ENCODE measurements around the gene ATF6. TPM values are rescaled to one million over a fixed set of nuclear protein-coding genes. Genes with fewer than 3 reads are reported as not detected.
A peak's percentile ranks its signal among the peaks of the same experiment; 100 is the strongest.

ATF6 gene
- total and polyA plus RNA-seq, 5 experiments from 2014 or later = 15.8 to 24.3 (median 17.6) TPM

DNA sequence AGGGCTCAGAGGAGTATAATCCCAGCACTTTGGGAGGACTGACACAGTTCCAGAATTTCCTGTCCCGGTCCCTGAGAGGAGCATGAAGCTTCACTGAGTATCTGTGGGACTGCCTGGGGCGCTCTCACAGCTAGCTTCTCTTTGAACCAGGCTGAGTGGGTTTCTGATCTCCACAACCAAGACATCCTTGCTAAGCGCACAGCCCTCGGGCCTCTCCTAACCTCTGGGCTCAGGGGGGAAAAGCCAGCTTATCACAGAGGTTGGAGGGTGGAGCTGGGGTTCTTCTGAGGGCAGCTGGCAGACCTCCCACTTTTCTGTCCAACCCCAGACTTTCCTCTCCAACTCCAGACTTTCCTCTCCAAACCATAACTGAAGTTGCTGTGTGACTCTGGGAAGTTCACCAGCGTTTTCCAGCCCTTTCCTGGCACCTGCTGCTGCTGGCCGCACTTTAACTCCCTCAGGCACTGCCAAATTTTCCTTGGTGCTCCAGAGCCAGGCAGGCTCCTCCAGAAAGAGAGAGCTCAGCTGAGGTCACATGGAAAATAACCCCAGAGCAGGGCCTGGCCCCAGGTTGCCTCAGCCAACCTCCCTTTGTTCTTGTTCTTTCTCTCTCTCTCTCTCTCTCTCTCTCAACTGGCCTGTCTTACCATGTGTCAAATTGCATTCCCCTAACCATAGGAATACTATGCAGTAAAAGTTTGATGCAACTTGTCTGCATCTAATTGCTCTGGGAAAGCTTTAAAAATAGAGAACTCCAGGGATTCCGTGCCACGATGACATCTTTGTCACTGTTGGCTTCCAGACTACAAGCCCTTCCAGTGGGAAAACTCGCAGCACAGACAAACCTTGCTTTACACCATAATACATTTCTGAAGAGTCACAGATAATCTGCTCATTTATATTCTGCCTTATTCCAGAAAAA is 208.1 kb downstream of the ATF6 start:
- DNase-seq = no peak

DNA sequence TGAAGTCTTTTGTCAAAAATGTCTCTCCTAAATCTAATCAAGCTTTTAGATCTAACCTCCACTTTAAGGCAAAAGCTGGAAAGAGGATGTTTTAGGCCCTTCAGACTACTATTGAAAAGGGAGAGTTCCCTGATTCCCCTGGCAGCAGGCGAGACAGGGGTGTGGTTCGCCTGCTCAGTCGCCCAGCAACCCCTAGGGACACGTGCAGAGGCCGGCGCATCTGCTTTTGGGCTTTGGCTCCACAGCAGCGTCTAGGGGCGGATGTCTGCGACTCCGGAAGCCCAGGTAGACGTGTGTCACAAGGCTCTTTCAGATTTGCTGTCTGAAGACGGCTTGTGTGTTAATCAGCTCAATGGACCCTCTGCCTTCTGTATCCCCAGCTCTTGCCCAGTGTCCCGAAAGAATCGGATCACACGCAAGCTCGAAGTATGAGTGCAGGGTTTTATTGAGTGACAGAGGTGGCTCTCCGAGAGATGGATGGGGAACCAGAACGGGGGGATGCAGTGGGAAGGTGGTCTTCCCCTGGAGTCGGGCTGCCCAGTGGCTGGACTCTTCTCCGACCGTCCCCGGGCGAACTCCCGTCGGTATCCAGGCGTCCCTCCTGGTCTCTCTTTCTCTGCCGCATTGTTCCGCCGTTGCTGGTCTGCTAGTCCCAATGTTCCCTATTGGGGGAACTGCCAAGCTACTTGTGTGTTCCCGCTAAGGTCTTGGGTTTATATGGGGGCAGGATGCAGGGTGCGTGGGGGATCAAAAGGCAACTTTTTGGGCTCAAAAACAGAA is 212.1 kb downstream of the ATF6 start:
- Mint-ChIP-seq H3K4me3 (no peak overlapping the region), H3K4me1 (peaks cover 0 to 3% (median under 1%) of the 10 kb centered on the region in 4 donors), H3K27ac (peak overlapping the region in 2 of 10 donors; percentile 48 to 62), H3K9me3 (no peaks in the 10 kb centered on the region), H3K36me3 (peaks cover 0 to 2% (median 0%) of the 10 kb centered on the region in 3 donors), H3K27me3 (no peaks in the 10 kb centered on the region)
- POLR2A ChIA-PET = no interaction called here
- no peak for DNase-seq
- no peak for ATAC-seq

More for the DNA sequence above, 208.1 kb downstream of the ATF6 start:
- Mint-ChIP-seq H3K4me3 (no peak overlapping the region), H3K27ac (peak overlapping the region in 2 of 10 donors; percentile 44 to 81), H3K9me3 (no peaks in the 10 kb centered on the region), H3K36me3 (peaks cover 0 to 2% (median 0%) of the 10 kb centered on the region in 3 donors), H3K27me3 (no peaks in the 10 kb centered on the region), H3K4me1 (peaks cover 3 to 20% (median 16%) of the 10 kb centered on the region in 4 donors)
- POLR2A ChIA-PET = no interaction called here
- ATAC-seq = no peak

DNA sequence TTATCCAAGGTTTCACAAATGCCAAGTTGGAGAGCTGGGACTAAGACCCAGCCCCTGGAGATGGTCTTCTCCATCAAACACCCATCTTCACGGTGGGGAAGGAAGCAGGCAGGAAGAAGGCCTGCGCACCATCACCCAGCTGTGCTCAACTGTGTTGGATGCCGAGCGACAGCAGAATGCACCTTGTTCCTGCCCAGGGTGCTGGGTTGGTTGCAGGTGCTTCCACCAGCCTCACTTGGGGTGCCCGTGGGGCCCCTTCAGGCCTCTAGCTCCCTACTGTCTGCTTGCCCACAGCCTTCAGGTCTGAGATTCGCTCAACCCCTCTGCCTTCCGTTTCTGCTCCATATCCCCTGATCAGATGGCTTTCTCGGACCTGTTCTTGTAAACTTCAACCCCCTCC is 215.0 kb downstream of the ATF6 start:
- no peaks in the 10 kb centered on the region for H3K36me3 Mint-ChIP-seq
- H3K27ac Mint-ChIP-seq = peak overlapping the region in 2 of 10 donors; percentile 56 to 66
- H3K9me3 Mint-ChIP-seq = no peaks in the 10 kb centered on the region
- ATAC-seq (no peak), DNase-seq (no peak)
- no peak overlapping the region for H3K4me3 Mint-ChIP-seq
- H3K4me1 Mint-ChIP-seq = peaks cover 0 to 7% (median under 1%) of the 10 kb centered on the region in 4 donors
- H3K27me3 Mint-ChIP-seq = peaks cover 0 to 2% (median 0%) of the 10 kb centered on the region in 5 donors
- POLR2A ChIA-PET = no interaction called here

DNA sequence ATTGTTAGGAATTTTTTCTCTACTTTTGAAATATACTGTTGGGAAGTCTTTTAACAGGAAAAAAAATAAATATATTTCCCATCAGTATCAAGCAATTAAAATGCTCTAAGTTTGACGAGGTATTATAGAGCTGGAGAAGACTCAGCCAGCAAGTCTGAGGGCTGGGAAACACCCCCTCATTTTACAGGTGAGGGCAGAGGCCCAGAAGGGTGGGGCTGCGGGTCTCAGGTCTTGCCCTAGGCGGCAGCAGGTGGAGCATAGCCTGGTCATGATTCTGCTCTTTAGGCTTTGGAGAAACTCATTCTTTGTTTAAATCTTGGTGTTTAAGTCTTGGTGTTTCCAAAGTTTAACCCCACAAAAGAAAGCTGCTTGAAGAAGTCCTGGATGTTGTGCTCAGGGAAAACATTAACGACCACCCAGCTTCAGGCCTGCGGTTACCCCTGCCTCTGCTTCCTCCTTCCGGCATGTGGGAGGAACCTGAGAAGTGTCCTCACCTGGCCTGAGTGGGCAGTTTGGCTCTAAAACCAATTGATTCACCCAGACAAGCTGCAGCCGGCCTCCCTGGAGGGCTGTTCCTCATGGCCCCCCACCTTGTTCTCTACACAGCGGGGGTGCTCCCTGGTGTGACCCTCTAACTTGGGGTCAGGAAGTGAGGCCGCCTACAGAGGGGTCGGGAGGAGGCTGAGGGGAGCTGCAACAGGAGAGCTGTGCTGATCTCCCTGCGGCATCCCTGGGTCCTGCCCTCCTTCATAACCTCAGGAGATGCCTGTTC is 215.8 kb downstream of the ATF6 start:
- POLR2A ChIA-PET = no interaction called here
- no peak for DNase-seq
- Mint-ChIP-seq H3K4me3 (no peak overlapping the region), H3K36me3 (peaks cover 0 to under 1% (median 0%) of the 10 kb centered on the region in 3 donors), H3K4me1 (peaks cover 0 to 7% (median under 1%) of the 10 kb centered on the region in 4 donors), H3K27me3 (peaks cover 0 to 2% (median 0%) of the 10 kb centered on the region in 5 donors), H3K9me3 (peaks cover 0 to 2% (median 0%) of the 10 kb centered on the region in 9 donors), H3K27ac (peak overlapping the region in 1 of 10 donors; percentile 66)
- ATAC-seq = no peak

DNA sequence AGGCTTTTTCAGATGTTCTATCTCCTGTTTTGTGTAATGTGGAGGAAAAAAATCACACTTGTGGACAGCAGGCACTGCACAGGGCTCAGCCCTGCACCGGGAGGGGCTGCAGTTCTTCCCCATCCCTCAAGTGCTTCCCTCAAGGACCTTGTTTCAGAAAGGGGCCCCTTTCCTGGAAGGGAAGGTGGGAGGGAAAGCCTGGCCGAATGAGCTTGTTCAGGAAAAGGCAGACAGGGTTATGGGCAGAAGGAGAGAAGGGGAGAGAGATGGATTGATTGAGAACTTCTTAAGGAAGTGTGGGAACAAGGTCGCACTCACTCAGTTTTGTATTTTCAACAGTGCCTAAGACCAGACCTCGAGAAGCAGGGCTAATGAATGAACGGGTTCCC is 216.4 kb downstream of the ATF6 start:
- ATAC-seq (no peak), DNase-seq (no peak)
- Mint-ChIP-seq H3K27me3 (peaks cover 0 to 2% (median 0%) of the 10 kb centered on the region in 5 donors), H3K36me3 (peaks cover 0 to 6% (median 6%) of the 10 kb centered on the region in 3 donors), H3K4me1 (peaks cover 0 to 7% (median under 1%) of the 10 kb centered on the region in 4 donors), H3K27ac (no peak overlapping the region), H3K4me3 (no peak overlapping the region), H3K9me3 (peaks cover 3 to 8% (median 5%) of the 10 kb centered on the region in 9 donors)
- POLR2A ChIA-PET = no interaction called here

DNA sequence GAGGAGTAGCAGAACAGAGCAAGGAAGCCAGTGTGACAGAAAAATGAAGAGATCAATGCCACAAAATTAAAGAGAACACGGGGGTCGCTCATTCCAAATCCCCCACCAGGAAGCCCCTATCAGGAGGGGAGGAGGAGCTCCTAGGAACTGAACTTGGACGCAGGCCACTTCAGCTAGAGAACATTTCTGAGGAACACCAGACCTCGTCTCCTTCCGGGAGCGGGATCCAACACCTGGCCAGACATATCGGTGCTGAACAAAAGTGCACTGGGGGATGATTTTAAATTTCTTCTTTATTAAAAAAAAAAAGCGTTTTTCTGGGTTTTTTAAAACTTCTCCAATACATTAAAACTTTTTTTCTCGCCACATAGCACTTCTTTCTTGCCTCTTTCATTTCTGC is 216.8 kb downstream of the ATF6 start:
- DNase-seq = no peak
- H3K27me3 Mint-ChIP-seq = peaks cover 0 to 2% (median 0%) of the 10 kb centered on the region in 5 donors
- no peak for ATAC-seq
- H3K9me3 Mint-ChIP-seq = peaks cover 3 to 10% (median 6%) of the 10 kb centered on the region in 9 donors
- H3K36me3 Mint-ChIP-seq = peaks cover 0 to 8% (median 8%) of the 10 kb centered on the region in 3 donors
- peaks cover 0 to 6% (median under 1%) of the 10 kb centered on the region in 4 donors for H3K4me1 Mint-ChIP-seq
- H3K4me3 Mint-ChIP-seq = no peak overlapping the region
- POLR2A ChIA-PET = no interaction called here
- no peak overlapping the region for H3K27ac Mint-ChIP-seq

DNA sequence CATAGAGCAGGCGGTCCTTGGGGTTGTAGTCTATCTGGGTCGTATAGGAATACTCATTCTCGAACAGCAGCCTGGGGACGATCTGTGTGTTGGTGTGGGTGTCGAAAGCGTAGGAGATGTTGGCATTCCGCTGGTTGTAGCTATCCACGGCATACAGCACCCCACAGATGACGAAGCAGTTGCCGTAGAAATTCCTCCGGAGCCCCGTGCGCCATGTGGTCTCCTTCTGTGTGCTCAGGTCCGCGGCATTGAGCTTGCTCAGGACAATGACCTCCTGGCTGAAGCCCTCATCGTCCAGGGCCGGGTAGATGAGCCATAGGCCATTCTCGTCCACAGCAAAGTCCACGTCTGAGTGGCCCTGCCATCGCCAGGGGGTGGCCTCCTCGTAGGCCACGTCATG is 217.6 kb downstream of the ATF6 start:
- ATAC-seq (no peak), DNase-seq (no peak)
- Mint-ChIP-seq H3K36me3 (peaks cover 0 to 8% (median 8%) of the 10 kb centered on the region in 3 donors), H3K4me1 (peaks cover 0 to 6% (median 2%) of the 10 kb centered on the region in 4 donors), H3K27ac (no peak overlapping the region), H3K27me3 (peaks cover 0 to 2% (median 0%) of the 10 kb centered on the region in 5 donors), H3K9me3 (peaks cover 3 to 15% (median 8%) of the 10 kb centered on the region in 9 donors), H3K4me3 (no peak overlapping the region)
- POLR2A ChIA-PET = no interaction called here

DNA sequence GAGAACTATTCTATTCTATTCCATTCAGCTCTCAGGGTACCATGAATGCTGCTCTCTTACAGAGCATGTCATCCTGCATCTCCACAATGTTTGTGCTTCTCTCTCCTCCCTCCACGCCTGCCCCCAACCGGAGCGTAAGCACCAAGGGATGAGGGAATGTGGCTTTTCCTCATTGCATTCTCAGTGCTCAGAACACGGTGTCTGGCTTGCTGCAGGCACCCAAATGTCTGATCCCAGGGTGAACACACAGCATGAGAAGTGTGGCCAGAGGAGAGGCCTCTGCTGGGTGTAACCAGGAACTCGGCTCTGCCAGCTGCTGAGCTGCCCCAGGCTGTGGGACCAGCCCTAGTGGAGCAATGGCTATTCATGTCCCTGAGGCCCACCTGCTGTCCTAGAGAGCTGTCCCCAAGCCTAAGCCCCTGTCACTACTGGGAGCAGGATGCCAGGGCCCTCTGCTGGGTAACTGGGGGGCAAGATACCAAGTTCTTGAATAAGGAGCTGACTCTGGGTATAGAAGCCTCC is 219.2 kb downstream of the ATF6 start:
- peaks cover 0 to 3% (median 0%) of the 10 kb centered on the region in 5 donors for H3K27me3 Mint-ChIP-seq
- ATAC-seq (no peak), DNase-seq (no peak)
- H3K36me3 Mint-ChIP-seq = peaks cover 0 to 8% (median 8%) of the 10 kb centered on the region in 3 donors
- H3K27ac Mint-ChIP-seq = no peak overlapping the region
- H3K4me1 Mint-ChIP-seq = peaks cover 0 to 10% (median 5%) of the 10 kb centered on the region in 4 donors
- no peak overlapping the region for H3K4me3 Mint-ChIP-seq
- H3K9me3 Mint-ChIP-seq = peaks cover 3 to 18% (median 8%) of the 10 kb centered on the region in 9 donors
- POLR2A ChIA-PET = no interaction called here

DNA sequence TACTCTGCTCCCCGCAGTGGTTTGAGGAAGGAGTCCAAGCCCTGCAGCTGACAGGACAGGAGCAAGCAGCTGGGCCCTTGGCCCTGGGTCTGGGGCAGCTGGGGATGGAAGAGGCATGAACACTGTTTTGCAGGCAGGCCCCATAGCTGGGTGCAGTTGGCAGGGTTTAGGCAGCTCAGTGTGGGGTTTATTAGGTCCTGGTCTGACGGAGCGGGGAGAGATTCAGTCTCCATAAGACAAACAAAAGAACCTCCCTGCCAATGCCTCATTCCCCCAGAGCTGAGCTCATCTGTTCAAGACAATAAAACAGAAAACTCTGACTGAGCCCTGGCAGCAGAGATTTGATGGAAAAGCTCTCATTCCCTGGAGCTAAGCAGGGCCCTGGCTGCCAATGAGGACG is 220.2 kb downstream of the ATF6 start:
- POLR2A ChIA-PET = interaction anchor here (1.7 kb wide), 1 partner anchor 37 kb away, joined by 4 read pairs; the partner anchor contains the start of gene OLFML2B
- H3K36me3 Mint-ChIP-seq = peaks cover 0 to 8% (median 8%) of the 10 kb centered on the region in 3 donors
- peaks cover 3 to 18% (median 9%) of the 10 kb centered on the region in 9 donors for H3K9me3 Mint-ChIP-seq
- DNase-seq (no peak), ATAC-seq (no peak)
- no peak overlapping the region for H3K4me3 Mint-ChIP-seq
- peaks cover 0 to 3% (median 0%) of the 10 kb centered on the region in 5 donors for H3K27me3 Mint-ChIP-seq
- peaks cover 0 to 10% (median 5%) of the 10 kb centered on the region in 4 donors for H3K4me1 Mint-ChIP-seq
- H3K27ac Mint-ChIP-seq = no peak overlapping the region

DNA sequence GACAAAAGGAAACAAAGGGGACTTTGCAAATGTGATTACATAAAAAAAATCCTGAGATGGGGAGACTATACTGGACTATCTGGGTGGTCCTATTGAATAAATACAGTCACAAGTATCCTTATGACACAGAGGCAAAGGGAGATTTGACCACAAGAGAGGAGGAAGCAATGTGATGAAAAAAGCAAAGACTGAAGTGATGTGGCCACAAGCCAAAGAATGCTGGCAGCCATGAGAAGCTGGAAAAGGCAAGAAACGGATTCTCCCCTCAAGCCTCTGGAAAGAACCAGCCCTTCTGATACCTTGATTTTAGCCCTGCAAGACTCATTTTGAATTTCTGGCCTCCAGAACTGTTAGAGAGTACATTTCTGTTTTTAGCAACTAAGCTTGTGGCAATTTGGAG is 221.2 kb downstream of the ATF6 start:
- no peak for ATAC-seq
- H3K36me3 Mint-ChIP-seq = peaks cover 0 to 9% (median 8%) of the 10 kb centered on the region in 3 donors
- H3K27ac Mint-ChIP-seq = peak overlapping the region in 1 of 10 donors; percentile 39
- H3K4me3 Mint-ChIP-seq = no peak overlapping the region
- POLR2A ChIA-PET = interaction anchor here (1.7 kb wide), 1 partner anchor 37 kb away, joined by 4 read pairs; the partner anchor contains the start of gene OLFML2B
- H3K27me3 Mint-ChIP-seq = peaks cover 0 to 3% (median 0%) of the 10 kb centered on the region in 5 donors
- peaks cover 3 to 18% (median 9%) of the 10 kb centered on the region in 9 donors for H3K9me3 Mint-ChIP-seq
- H3K4me1 Mint-ChIP-seq = peaks cover 0 to 10% (median 5%) of the 10 kb centered on the region in 4 donors
- no peak for DNase-seq

DNA sequence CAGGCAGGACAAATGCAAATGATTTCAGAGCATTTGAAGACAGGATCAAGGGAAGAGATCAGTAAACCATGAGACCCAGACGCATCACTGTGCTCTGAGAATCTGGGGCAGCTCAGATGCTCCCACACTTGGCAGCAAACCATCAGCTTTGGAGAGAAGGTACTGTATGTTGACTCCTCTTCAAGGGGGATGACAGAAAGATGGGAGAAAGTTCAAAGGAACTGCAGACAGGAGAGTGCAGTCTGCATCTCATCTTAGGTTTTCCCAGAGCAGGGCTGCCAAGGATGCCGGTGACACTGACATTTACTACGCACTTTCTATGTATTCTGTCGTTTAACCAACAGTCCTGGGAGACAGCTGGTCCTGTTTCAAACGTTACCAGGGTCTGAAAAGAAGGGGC is 221.8 kb downstream of the ATF6 start:
- DNase-seq (no peak), ATAC-seq (no peak)
- H3K27ac Mint-ChIP-seq = peak overlapping the region in 1 of 10 donors; percentile 72
- POLR2A ChIA-PET = no interaction called here
- peaks cover 0 to 14% (median 8%) of the 10 kb centered on the region in 3 donors for H3K36me3 Mint-ChIP-seq
- H3K9me3 Mint-ChIP-seq = peaks cover 3 to 18% (median 9%) of the 10 kb centered on the region in 9 donors
- peaks cover 0 to 9% (median 5%) of the 10 kb centered on the region in 4 donors for H3K4me1 Mint-ChIP-seq
- H3K4me3 Mint-ChIP-seq = no peak overlapping the region
- peaks cover 0 to 3% (median 0%) of the 10 kb centered on the region in 5 donors for H3K27me3 Mint-ChIP-seq

Measured in naive thymus-derived CD8-positive, alpha-beta T cell (primary cell).